Measurements from ENCODE around the gene NANOS1. TPM values are rescaled to one million over a fixed set of nuclear protein-coding genes. Genes with fewer than 3 reads are reported as not detected.

NANOS1 gene
- total and polyA plus RNA-seq, 9 of the 15 experiments (the other 6 are each of a cell fraction or from before 2014, with no cell fraction given): 0.14 to 1.6 (median 0.83) TPM; not detected in 1

DNA sequence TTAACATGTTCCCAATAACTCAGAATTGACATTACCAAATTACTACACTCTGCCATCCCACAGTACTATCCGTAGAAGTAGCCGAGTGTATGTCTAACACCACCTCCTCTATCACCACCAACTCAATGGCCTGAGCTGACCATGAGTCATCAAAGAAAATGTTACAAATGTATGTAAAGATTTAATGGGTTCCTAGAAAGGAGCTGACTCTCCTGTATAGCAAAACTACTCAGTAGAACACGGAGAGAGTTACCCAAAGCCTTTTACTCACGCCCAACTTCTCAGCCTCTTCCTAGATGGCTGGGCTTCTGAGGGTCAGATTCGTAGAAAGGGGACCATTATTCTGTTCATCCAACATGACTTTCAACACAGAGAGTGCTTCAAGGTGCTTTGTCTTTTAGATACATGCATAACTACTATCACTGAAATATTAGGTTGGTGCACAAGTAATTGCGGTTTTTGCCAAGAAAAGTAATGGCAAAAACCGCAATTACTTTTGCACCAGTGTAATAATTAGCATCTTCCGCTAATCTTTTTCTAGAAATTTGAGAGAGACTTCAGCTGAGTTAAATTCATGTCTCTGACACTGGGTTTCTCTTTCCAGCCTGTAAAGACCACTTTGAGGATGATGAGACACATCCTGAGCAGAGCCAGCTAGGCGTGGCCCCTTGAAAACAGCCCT is 24.0 kb upstream of the NANOS1 start (continued):
- TF ChIP-seq, protein P1, sequence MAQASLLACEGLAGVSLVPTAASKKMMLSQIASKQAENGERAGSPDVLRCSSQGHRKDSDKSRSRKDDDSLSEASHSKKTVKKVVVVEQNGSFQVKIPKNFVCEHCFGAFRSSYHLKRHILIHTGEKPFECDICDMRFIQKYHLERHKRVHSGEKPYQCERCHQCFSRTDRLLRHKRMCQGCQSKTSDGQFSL (CRISPR knock-in tag; IDR thresholded peaks at IDR 0.05): no peak
- TF ChIP-seq, protein P1 (tag; IDR thresholded peaks at IDR 0.05): no peak
- TF ChIP-seq, protein P2, sequence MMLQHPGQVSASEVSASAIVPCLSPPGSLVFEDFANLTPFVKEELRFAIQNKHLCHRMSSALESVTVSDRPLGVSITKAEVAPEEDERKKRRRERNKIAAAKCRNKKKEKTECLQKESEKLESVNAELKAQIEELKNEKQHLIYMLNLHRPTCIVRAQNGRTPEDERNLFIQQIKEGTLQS (IDR thresholded peaks at IDR 0.05): peak; percentile 65
- TF ChIP-seq, protein P2 (CRISPR knock-in tag; conservative IDR thresholded peaks at IDR 0.05): no peak
- TF ChIP-seq KDM2B (CRISPR knock-in tag; IDR thresholded peaks at IDR 0.05) (no peak), SIX5 (IDR thresholded peaks at IDR 0.05; ENCODE audit: borderline replicate concordance in 1 of 2, insufficient read depth in 1 of 2, low read depth in 1 of 2, low read length in 2 of 2) (no peak), JUND (IDR thresholded peaks at IDR 0.05; ENCODE audit: borderline replicate concordance, low read depth, low read length) (0 out of 2 replicates have a peak, but pooled peaks have one; percentile 22), JUND (tag; IDR thresholded peaks at IDR 0.05; ENCODE audit: borderline replicate concordance, low read depth, low read length) (no peak), ILK (tag; IDR thresholded peaks at IDR 0.05; ENCODE audit: borderline replicate concordance, low read depth) (no peak), RBM14 (IDR thresholded peaks at IDR 0.05; ENCODE audit: borderline replicate concordance, insufficient read depth, low read depth, low read length) (no peak), MCM3 (IDR thresholded peaks at IDR 0.05) (no peak)
- TF ChIP-seq, protein P3, sequence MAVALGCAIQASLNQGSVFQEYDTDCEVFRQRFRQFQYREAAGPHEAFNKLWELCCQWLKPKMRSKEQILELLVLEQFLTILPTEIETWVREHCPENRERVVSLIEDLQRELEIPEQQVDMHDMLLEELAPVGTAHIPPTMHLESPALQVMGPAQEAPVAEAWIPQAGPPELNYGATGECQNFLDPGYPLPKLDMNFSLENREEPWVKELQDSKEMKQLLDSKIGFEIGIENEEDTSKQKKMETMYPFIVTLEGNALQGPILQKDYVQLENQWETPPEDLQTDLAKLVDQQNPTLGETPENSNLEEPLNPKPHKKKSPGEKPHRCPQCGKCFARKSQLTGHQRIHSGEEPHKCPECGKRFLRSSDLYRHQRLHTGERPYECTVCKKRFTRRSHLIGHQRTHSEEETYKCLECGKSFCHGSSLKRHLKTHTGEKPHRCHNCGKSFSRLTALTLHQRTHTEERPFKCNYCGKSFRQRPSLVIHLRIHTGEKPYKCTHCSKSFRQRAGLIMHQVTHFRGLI (CRISPR knock-in tag; IDR thresholded peaks at IDR 0.05): peak; percentile 59; the same call in 1 of the 2 replicates
